Left cardiac atrium (tissue), 4 donors: ENCODE measurements around the gene PHF20. TPM values are rescaled to one million over a fixed set of nuclear protein-coding genes. Genes with fewer than 3 reads are reported as not detected.
"Not testable (repeated sequence)": the region's sequence is repeated elsewhere in the genome, so short reads cannot be mapped to it uniquely, and the experiment has no call there.

Source experiments
- ATAC-seq, 2 donors: fragments of 200-7000 bp; cut with Tn5 transposase; one replicate each; pipeline ENCODE4 v1.9.1; 2020; ENCODE audit warnings: mild to moderate bottlenecking in 2 of 2, moderate library complexity in 2 of 2
- DNase-seq: peaks from one replicate; pipeline ENCODE4 v3.0.0-alpha.2; 2020
- intact Hi-C, 2 donors: fragments of 100-400 bp; cut with DNase I; formaldehyde crosslinking; loops; one replicate each; pipeline versions ENCODE4 v1.14.1 to v1.15.1; 2022 to 2023
- total RNA-seq, 2 donors: library from RNA; stranded (reverse); fragmentation: NEBNext Ultra II Directional; extraction: Animal tissue kit (Norgen Biotek cat#: 25700); gene quantifications; one replicate each; pipeline ENCODE4 v1.2.1, GENCODE V29; 2021
- donor health status: DM: no; HTN: yes; CAD: no.
- donor health status: DM: no; HTN: yes; CAD: no; lungs with severe emphysema.
- donor health status: DM: yes; HTN: yes; CAD: no.
- donor health status: Dilated cardiomyopathy.

PHF20 gene
- total RNA-seq, 2 donors from 2014 or later = 45.5 to 50.5 TPM

GRCh38 chr20:35975576-35976373 is 204.0 kb downstream of the PHF20 start:
- no peak for ATAC-seq
- intact Hi-C loops = no loop called here
- DNase-seq = no peak

GRCh38 chr20:35978041-35978513 is 206.3 kb downstream of the PHF20 start:
- ATAC-seq (no peak), DNase-seq (no peak)
- intact Hi-C loops = no loop called here

- intact Hi-C loops = no loop called here
- ATAC-seq (no peak), DNase-seq (no peak)
Observed at GRCh38 chr20:35979544-35979943, 207.7 kb downstream of the PHF20 start.

DNA sequence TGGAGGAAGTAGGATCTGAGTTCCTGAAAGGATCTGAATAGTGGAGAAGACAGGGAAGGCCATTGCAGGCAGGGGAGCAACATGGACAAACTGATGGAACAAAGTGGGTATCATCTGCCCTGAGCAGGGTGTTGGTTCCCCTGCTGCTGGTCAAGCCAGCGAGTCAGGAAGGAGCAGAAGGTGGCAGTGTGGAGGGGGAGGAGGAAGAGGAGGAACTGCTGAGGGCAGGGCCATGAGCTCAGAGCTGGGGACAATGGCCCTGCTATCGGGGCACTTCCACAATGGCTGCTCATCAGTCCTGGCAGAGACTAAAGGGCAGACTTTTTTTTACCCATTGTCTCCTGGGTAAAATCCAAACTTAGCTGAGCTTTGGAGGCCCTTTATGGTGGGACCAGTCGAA is 210.2 kb downstream of the PHF20 start:
- no peak for DNase-seq
- intact Hi-C loops = no loop called here
- no peak for ATAC-seq

DNA sequence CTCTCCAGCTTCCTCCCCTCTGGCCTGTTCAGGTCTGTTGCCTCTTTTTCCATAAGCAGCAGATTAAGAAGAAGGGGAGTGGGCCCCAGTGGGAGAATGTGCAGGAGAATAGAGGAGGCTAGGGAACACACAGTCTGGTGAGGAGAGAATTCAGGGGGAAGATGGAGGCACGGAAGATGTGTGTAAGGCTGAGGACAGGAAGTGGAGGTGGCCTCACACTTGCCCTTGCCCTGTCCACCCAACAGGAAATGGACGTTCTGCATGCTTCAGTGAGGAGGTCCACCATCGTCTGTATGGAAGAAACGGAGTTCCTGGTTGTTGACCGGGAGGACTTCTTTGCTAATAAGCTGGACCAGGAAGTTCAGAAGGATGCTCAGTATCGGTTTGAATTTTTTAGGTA is 212.6 kb downstream of the PHF20 start:
- intact Hi-C loops = no loop called here
- DNase-seq (no peak), ATAC-seq (no peak)

DNA sequence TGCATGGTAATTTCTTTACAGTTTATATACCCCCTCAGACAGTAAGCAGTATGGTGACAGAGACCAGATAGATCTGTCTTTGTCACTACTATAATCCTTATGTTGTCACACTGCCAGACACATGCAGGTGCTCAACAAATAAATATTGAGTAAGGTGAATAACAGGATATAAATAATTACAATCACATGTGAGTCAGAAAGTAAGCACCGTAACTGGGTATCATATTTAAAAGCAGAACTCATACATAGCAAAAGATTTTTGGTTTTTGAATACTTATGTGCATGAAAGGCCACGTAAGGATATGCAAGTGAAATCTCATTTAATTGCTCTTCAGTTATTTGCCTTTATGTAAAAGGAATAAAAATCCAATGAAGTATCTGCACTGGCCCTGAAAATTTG is 214.0 kb downstream of the PHF20 start:
- ATAC-seq = no peak
- intact Hi-C loops = no loop called here
- DNase-seq = no peak

DNA sequence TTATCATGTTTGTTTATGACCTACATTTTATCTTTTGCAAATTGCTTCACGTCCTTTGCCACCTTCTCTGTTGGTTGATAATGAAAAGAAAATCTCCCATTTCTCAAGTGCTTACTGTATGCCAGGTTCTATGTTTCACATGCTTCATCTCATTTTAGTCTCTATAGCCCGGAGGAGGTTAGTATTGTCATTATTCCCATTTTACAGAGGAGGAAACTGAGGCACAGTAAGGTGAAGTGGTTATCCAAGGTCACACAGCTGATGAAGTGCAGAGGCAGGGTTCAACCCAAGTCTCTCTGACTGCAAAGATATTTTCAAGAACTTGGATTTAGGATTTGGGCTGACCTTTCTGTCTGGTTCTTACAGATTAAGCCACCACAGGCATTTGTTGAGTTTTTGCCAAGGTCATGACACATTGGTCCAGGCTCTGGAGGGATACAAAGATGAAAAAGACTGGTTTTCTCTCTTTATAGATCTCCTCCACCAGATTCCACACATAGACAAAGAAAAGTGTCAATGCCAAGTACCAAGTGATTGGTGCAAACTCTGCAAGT is 217.2 kb downstream of the PHF20 start:
- intact Hi-C loops = no loop called here
- ATAC-seq = no peak
- DNase-seq = no peak

- intact Hi-C loops = no loop called here
- ATAC-seq (no peak), DNase-seq (no peak)
Observed at GRCh38 chr20:35991142-35991771, 219.4 kb downstream of the PHF20 start.

GRCh38 chr20:35992713-35993335 is 221.0 kb downstream of the PHF20 start:
- DNase-seq (no peak), ATAC-seq (peak; percentile 79 to 82)
- intact Hi-C loops = loop anchor here in 1 of 2 donors (2.0 kb wide), 1 partner anchor 146 kb away; no protein-coding TSS in a partner anchor

GRCh38 chr20:35994994-35995453 is 223.2 kb downstream of the PHF20 start:
- intact Hi-C loops = loop anchor here in 1 of 2 donors (1.0 to 5.0 kb wide), 2 partner anchors 143 to 202 kb away; no protein-coding TSS in a partner anchor
- DNase-seq = peak; percentile 87
- ATAC-seq = peak; percentile 96 to 97

DNA sequence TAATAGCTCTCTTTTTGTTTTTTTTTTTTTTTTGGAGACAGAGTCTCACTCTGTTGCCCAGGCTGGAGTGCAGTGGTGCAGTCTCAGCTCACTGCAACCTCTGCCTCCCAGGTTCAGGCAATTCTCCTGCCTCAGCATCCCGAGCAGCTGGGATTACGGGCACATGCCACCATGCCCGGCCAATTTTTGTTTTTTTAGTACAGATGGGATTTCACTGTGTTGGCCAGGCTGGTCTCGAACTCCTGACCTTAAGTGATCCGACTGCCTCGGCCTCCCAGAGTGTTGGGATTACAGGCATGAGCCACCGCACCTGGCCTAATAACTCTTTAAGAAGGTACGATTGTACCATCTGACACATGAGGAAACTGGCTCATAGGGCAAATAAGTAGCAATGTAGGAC is 224.7 kb downstream of the PHF20 start:
- intact Hi-C loops = loop anchor here in 1 of 2 donors (5.0 kb wide), 1 partner anchor 201 kb away; no protein-coding TSS in a partner anchor
- not testable (repeated sequence) for DNase-seq, ATAC-seq

Other genes starting within 250 kb of the PHF20 start
- not detected for gene C20orf173, start 242.4 kb upstream of the PHF20 start, total RNA-seq
- 100 to 1,000 TPM; 119 to 120 TPM for gene ERGIC3, start 229.9 kb upstream of the PHF20 start, total RNA-seq
- gene SPAG4, start 156.2 kb upstream of the PHF20 start, total RNA-seq = 1 to 10 TPM; 2.5 to 6.0 TPM
- gene CPNE1, start 107.1 kb upstream of the PHF20 start, total RNA-seq = 10 to 100 TPM; 69.1 to 84.1 TPM
- 10 to 100 TPM; 44.6 to 62.7 TPM for gene RBM12, start 107.1 kb upstream of the PHF20 start, total RNA-seq
- gene NFS1, start 72.7 kb upstream of the PHF20 start, total RNA-seq = 10 to 100 TPM; 33.6 to 36.8 TPM
- gene ROMO1, start 72.6 kb upstream of the PHF20 start, total RNA-seq = 100 to 1,000 TPM; 172 to 184 TPM
- 100 to 1,000 TPM; 143 to 172 TPM for gene RBM39, start 29.8 kb upstream of the PHF20 start, total RNA-seq
- 10 to 100 TPM; 41.0 to 52.2 TPM for gene SCAND1, start 182.5 kb downstream of the PHF20 start, total RNA-seq
- 1 to 10 TPM; 3.2 to 3.4 TPM for gene CNBD2, start 196.6 kb downstream of the PHF20 start, total RNA-seq